Skeletal muscle satellite cell (primary cell): Measurements from ENCODE around the gene DIPK1C.

ENCODE experiments used
- H3K27me3 ChIP-seq: 2 replicates; pipeline ENCODE4 v1.7.0; 2013; ENCODE audit warnings: low read length; ENCODE audit not compliant: control insufficient read depth, insufficient read depth
- H3K36me3 ChIP-seq: 2 replicates; pipeline ENCODE4 v1.7.0; 2013; ENCODE audit warnings: mild to moderate bottlenecking, control low read depth, low read length; ENCODE audit not compliant: insufficient read depth
- H3K4me1 ChIP-seq: 2 replicates; pipeline ENCODE4 v1.7.0; 2013; ENCODE audit warnings: low read length; ENCODE audit not compliant: control insufficient read depth, insufficient read depth
- H3K4me2 ChIP-seq: 2 replicates; pipeline ENCODE4 v1.7.0; 2013; ENCODE audit warnings: mild to moderate bottlenecking, low read length
- H3K4me3 ChIP-seq: 2 replicates; pipeline ENCODE4 v1.7.0; 2013; ENCODE audit warnings: low read length
- H3K9ac ChIP-seq: 2 replicates; pipeline ENCODE4 v1.7.0; 2013; ENCODE audit warnings: mild to moderate bottlenecking, low read depth, low read length, moderate library complexity
- H3K9me3 ChIP-seq: replicated peaks from 2 replicates; pipeline ENCODE4 v1.7.0; 2013; ENCODE audit warnings: mild to moderate bottlenecking, control low read depth, low read length

Gene DIPK1C

GRCh38 chr18:74412116-74412880, 44.8 kb downstream of the DIPK1C start:
- no peak overlapping the region for H3K4me3 ChIP-seq
- H3K36me3 ChIP-seq = no peaks in the 10 kb centered on the region
- no peak overlapping the region for H3K4me2 ChIP-seq
- H3K9me3 ChIP-seq = no peaks in the 10 kb centered on the region
- H3K27me3 ChIP-seq = peaks cover 5% of the 10 kb centered on the region
- H3K9ac ChIP-seq = no peak overlapping the region
- no peaks in the 10 kb centered on the region for H3K4me1 ChIP-seq

DNA sequence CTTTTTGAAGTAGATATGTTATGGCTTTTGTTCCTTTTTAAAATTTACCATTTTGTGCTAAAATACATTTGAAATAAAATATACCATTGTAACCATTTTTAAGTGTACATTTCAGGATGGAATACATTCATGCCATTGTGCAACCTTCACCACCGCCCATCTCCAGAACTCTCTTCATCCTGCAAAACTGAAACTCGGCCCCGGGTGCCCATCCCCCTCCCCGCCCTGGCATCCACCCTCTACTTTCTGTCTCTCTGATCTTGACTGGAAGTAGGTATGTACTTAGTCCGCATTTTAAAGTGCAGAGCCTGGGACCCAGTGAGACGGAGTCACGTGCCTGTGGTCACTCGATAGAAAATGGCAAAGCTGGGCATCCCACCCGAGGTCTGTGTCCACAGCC, 45.6 kb downstream of the DIPK1C start:
- H3K36me3 ChIP-seq = no peaks in the 10 kb centered on the region
- no peak overlapping the region for H3K9ac ChIP-seq
- H3K4me1 ChIP-seq = no peaks in the 10 kb centered on the region
- H3K4me3 ChIP-seq = no peak overlapping the region
- no peaks in the 10 kb centered on the region for H3K9me3 ChIP-seq
- H3K4me2 ChIP-seq = no peak overlapping the region
- H3K27me3 ChIP-seq = peaks cover 5% of the 10 kb centered on the region

- no peaks in the 10 kb centered on the region for H3K9me3 ChIP-seq
These were observed 46.6 kb downstream of the DIPK1C start for GRCh38 chr18:74410441-74410992.

GRCh38 chr18:74407888-74408287, 49.2 kb downstream of the DIPK1C start:
- Histone ChIP-seq H3K36me3 (no peaks in the 10 kb centered on the region), H3K4me1 (no peaks in the 10 kb centered on the region), H3K9ac (no peak overlapping the region), H3K27me3 (peaks cover 5% of the 10 kb centered on the region), H3K4me2 (no peak overlapping the region), H3K9me3 (no peaks in the 10 kb centered on the region), H3K4me3 (no peak overlapping the region)

More at GRCh38 chr18:74410441-74410992, 46.6 kb downstream of the DIPK1C start:
- Histone ChIP-seq H3K9ac (no peak overlapping the region), H3K4me1 (no peaks in the 10 kb centered on the region), H3K27me3 (peaks cover 5% of the 10 kb centered on the region), H3K4me2 (no peak overlapping the region), H3K4me3 (no peak overlapping the region), H3K36me3 (no peaks in the 10 kb centered on the region)

GRCh38 chr18:74402806-74403433, 54.2 kb downstream of the DIPK1C start:
- H3K36me3 ChIP-seq = no peaks in the 10 kb centered on the region
- H3K4me1 ChIP-seq = no peaks in the 10 kb centered on the region
- H3K9me3 ChIP-seq = no peaks in the 10 kb centered on the region
- no peak overlapping the region for H3K4me2 ChIP-seq
- peaks cover 4% of the 10 kb centered on the region for H3K27me3 ChIP-seq
- H3K9ac ChIP-seq = no peak overlapping the region
- H3K4me3 ChIP-seq = no peak overlapping the region

DNA sequence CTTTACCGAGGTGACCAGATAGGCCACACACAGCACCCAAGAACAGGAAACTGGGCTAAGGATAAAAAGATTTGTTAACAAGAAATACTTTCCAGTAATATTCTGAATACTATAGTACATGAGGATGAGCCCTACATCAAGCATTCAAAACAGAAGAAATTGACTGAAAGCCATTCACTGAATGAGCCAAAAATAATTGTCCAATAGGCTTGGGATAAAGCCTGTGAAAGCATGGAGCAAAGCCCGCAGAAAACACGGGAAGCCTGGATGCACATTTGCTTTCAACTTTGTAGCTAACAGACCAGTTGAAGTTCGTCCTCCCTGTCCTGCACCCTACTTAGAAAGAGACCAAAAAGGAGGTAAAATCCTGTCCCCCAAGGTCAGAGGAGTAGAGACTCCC, 56.3 kb downstream of the DIPK1C start:
- Histone ChIP-seq H3K4me3 (no peak overlapping the region), H3K4me1 (no peaks in the 10 kb centered on the region)

DNA sequence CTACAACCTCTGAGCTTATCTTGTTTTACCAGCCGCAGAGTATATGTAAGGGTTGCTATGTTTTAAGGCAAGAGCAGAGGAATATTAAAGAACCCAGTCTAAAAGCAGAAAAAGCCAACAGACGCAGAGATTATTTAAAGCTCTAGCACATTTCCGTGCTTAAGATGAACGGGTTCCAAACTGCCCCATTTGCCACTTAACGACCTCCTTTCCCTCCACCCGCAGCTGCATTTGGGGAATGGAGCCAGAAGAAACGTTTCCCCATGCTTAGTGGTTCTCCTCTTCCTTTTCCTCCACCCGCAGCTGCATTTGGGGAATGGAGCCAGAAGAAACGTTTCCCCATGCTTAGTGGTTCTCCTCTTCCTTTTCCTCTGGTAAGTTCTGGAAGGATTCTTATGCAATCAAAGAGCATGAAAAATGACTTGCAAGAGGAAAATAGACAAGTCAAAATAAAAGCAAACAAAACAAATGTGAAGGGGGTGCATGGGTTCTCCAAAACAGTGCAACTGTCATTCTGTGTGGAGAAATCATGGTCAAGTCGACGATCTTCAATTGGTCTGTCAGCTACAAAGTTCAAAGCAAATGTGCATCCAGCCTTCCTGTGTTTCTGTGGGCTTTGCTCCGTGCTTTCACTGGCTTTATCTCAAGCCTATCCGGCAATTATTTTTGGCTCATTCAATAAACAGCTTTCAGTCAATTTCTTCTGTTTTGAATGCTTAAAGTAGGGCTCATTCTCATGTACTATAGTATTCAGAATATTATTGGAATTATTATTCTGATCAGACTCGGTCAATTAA, 57.8 kb downstream of the DIPK1C start:
- Histone ChIP-seq H3K36me3 (no peaks in the 10 kb centered on the region), H3K4me2 (no peak overlapping the region), H3K9ac (no peak overlapping the region), H3K4me1 (no peaks in the 10 kb centered on the region), H3K9me3 (no peaks in the 10 kb centered on the region), H3K4me3 (no peak overlapping the region), H3K27me3 (peaks cover 8% of the 10 kb centered on the region)

More for the DNA sequence above, 56.3 kb downstream of the DIPK1C start:
- no peaks in the 10 kb centered on the region for H3K36me3 ChIP-seq
- no peaks in the 10 kb centered on the region for H3K9me3 ChIP-seq
- H3K4me2 ChIP-seq = no peak overlapping the region
- H3K27me3 ChIP-seq = peaks cover 8% of the 10 kb centered on the region
- H3K9ac ChIP-seq = no peak overlapping the region

DNA sequence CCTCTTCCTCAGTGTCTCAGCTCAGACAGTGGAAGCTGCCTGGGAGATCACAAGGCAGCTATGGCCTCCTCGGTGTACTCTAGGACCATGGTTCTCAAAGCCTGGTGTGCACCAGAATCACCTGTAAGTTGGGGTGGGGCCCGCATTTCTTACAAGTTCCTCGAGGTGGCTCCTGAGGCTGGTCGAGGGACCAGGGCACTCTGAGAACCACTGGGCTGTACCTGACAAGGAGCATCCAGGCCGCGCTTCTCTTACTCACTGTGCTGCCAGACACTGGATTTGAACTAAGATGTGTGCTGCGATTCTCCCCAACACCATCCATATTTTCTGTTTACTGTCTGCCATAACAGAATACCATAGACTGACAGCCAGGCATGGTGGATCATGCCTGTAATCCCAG, 59.5 kb downstream of the DIPK1C start:
- Histone ChIP-seq H3K4me1 (no peaks in the 10 kb centered on the region), H3K27me3 (peaks cover 10% of the 10 kb centered on the region), H3K4me2 (no peak overlapping the region), H3K4me3 (no peak overlapping the region), H3K9ac (no peak overlapping the region), H3K36me3 (no peaks in the 10 kb centered on the region), H3K9me3 (no peaks in the 10 kb centered on the region)

DNA sequence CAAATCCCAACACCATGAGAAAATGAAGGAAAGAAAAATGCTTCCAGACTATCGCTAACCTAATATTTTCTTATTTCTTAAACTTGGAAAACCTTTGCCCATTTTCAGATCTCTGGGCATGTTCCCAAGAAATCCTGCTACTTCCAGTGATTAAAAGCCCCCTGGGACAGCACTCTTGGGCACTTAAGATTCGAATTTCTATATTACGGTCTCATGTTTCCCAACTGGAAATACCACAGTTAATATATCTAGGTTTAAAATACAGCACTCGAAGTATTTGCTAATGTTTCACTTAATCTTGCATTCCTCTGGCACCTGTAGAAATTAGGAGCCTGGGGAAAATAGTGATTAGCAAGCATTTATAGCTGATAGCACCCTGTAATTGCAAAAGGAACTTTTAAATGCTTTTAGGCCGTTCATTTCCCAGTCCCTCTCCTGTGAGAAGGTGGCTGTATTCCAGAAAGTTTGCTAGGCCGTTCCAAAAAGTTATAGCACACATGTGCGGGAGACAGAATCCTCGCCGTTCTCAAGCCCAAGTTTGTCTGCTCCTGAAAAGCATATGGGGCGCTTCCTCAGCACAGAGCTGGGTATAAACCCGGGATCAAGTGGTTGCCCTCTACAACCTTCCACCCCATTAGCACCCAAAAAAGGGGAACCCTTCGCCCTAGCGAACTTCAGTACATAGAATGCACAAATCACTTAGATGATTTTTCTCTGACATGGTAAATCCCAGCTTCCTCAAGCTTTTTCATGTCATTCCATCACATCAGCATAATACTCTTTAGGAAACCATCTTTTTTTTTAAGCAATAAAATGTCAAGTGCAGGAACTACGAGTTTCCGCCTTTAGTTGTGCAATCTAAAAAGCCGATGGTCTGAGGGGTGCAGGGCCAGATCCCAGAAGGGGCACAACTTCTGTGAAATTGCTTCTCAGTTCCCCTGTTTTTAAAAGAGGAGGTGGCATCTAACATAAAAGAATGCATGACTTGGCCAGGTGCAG, 60.6 kb downstream of the DIPK1C start:
- Histone ChIP-seq H3K36me3 (no peaks in the 10 kb centered on the region), H3K4me1 (no peaks in the 10 kb centered on the region), H3K9me3 (no peaks in the 10 kb centered on the region), H3K27me3 (peaks cover 15% of the 10 kb centered on the region), H3K4me3 (no peak overlapping the region), H3K9ac (no peak overlapping the region), H3K4me2 (no peak overlapping the region)

DNA sequence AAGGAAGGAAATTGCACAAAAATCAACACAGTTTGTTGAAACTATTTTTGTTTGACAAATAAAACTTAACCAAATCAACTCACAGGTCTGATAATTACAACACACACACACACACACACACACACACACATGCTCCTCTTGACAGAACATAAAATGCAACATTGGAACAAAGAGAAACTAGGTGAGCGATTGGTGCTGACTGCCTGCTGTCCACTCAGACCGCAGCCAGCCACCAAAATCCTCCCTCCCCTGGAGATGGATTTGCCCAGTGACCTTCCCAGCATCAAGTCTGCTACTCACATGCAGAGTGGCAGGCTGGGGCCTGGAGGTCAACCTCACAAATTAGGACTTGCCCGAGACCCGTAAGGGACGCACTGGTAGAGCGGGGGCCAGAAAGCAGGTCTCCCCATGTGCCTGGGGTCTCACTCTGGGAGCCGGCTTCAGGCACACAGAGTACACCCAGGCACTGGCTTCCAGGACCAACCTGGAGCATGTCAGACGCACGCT, 61.4 kb downstream of the DIPK1C start:
- no peaks in the 10 kb centered on the region for H3K36me3 ChIP-seq
- H3K9ac ChIP-seq = no peak overlapping the region
- no peaks in the 10 kb centered on the region for H3K4me1 ChIP-seq

More for the DNA sequence above, 61.4 kb downstream of the DIPK1C start:
- H3K4me3 ChIP-seq = no peak overlapping the region
- H3K4me2 ChIP-seq = no peak overlapping the region
- H3K27me3 ChIP-seq = peaks cover 15% of the 10 kb centered on the region
- no peaks in the 10 kb centered on the region for H3K9me3 ChIP-seq
